Mucosa of descending colon (tissue), 3 donors: ENCODE data around the gene OR7G2. TPM values are rescaled to one million over a fixed set of nuclear protein-coding genes. Genes with fewer than 3 reads are reported as not detected.

ENCODE experiments used
- ATAC-seq: fragments of 200-7000 bp; cut with Tn5 transposase; one replicate; pipeline ENCODE4 v1.9.1; 2020; ENCODE audit warnings: mild to moderate bottlenecking, moderate library complexity
- DNase-seq, 3 donors: peaks; one replicate each; pipeline ENCODE4 v3.0.0-alpha.2; 2020
- H3K36me3 ChIP-seq: fragments of 200-600 bp; one replicate; pipeline ENCODE4 v1.8.0; 2021; ENCODE audit warnings: low read depth, mild to moderate bottlenecking
- H3K4me1 ChIP-seq: fragments of 200-600 bp; one replicate; pipeline ENCODE4 v1.8.0; 2021; ENCODE audit warnings: low read depth, mild to moderate bottlenecking
- H3K4me3 ChIP-seq: fragments of 200-600 bp; one replicate; pipeline ENCODE4 v1.8.0; 2021; ENCODE audit warnings: mild to moderate bottlenecking
- H3K9me3 ChIP-seq: fragments of 200-600 bp; one replicate; pipeline ENCODE4 v1.8.0; 2021; ENCODE audit warnings: mild to moderate bottlenecking
- CTCF ChIP-seq: fragments of 200-600 bp; IDR thresholded peaks from one replicate; pipeline ENCODE4 v1.8.0; 2022; ENCODE audit warnings: antibody characterized with exemption, mild to moderate bottlenecking
- intact Hi-C, 2 donors: fragments of 100-400 bp; cut with DNase I in 1 of 2; cut with micrococcal nuclease in 1 of 2; formaldehyde crosslinking; loops; one replicate each; pipeline versions ENCODE4 v1.11.0 to v1.11.1; 2022; cut with DNase I, micrococcal nuclease
- total RNA-seq, 3 donors: library from RNA; stranded (reverse); fragmentation: NEBNext Ultra II Directional in 2 of 3; extraction: Animal tissue kit (Norgen Biotek cat#: 25700) in 2 of 3; gene quantifications; one replicate each; pipeline versions ENCODE4 v1.2.1 to v1.2.4, GENCODE V29; 2021 to 2023
- donor health status: DM: no; HTN: no; CAD: no; lungs with moderate emphysema.
- donor health status: DM: no; HTN: no; CAD: no.
- donor health status: DM: no; HTN: yes; CAD: no.

The OR7G2 gene
- total RNA-seq, 3 donors from 2014 or later, result not detected

DNA sequence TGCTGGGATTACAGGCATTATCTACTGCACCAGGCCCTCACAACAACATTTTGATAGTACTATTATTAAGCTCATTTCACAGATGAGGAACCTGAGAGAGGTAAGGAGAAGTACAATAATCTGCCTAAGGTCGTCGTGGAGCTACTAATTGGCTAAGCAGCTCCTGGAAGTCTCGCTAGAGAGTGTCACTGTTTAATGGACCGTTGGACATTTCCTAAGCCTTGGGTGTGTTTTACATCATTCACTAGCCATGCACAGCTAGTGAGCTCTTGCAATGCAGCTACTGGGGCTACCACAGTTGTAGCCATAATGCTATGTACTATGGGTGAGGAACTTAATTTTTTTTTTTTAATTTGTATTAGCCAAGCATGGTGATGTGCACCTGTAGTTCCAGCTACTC, 54.4 kb downstream of the OR7G2 start:
- no peak overlapping the region for H3K4me3 ChIP-seq
- no peaks in the 10 kb centered on the region for H3K9me3 ChIP-seq
- DNase-seq, result no peak
- TF ChIP-seq CTCF, result no peak
- H3K36me3 ChIP-seq, result no peaks in the 10 kb centered on the region
- intact Hi-C loops, result no loop called here
- no peaks in the 10 kb centered on the region for H3K4me1 ChIP-seq
- ATAC-seq, result no peak

Other genes with a start within 250 kb of the OR7G2 start
- gene MUC16, start 97.1 kb downstream of the OR7G2 start, total RNA-seq, result under 1 TPM in 2 of 3 donors, not detected in 1; under 0.01 TPM
- gene OR1M1, start 20.4 kb downstream of the OR7G2 start, total RNA-seq, result not detected
- not detected for gene OR7G1, start 8.3 kb upstream of the OR7G2 start, total RNA-seq
- gene OR7G3, start 19.5 kb upstream of the OR7G2 start, total RNA-seq, result not detected
- gene ZNF317, start 32.9 kb upstream of the OR7G2 start, total RNA-seq, result 10 to 100 TPM; 26.4 to 37.1 (median 29.5) TPM
- not detected for gene OR7D2, start 71.5 kb upstream of the OR7G2 start, total RNA-seq
- gene OR7D4, start 112.1 kb upstream of the OR7G2 start, total RNA-seq, result not detected
- not detected for gene OR7E24, start 143.5 kb upstream of the OR7G2 start, total RNA-seq
- 1 to 10 TPM; 2.7 to 6.2 (median 4.4) TPM for gene ZNF699, start 202.4 kb upstream of the OR7G2 start, total RNA-seq
- 10 to 100 TPM in 2 of 3 donors, 1 to 10 TPM in 1; 7.8 to 19.5 (median 10.4) TPM for gene ZNF559, start 216.7 kb upstream of the OR7G2 start, total RNA-seq